Liver (tissue), 3 donors: Measurements from ENCODE around the gene SRCAP.
A peak's percentile ranks its signal among the peaks of the same experiment; 100 is the strongest.

Experiments
- CTCF ChIP-seq: fragments of 150-350 bp; IDR thresholded peaks from 2 replicates; pipeline ENCODE4 v1.5.1; 2017; ENCODE audit warnings: improper control_type of control experiment, low read depth, low read length; ENCODE audit not compliant: missing input control
- EGR1 ChIP-seq, 2 donors: IDR thresholded peaks; 2 replicates each; pipeline ENCODE4 v1.6.1; 2016 to 2018; ENCODE audit warnings: antibody characterized with exemption in 2 of 2, low read depth in 2 of 2
- FOXA1 ChIP-seq: IDR thresholded peaks from 2 replicates; pipeline ENCODE4 v1.6.1; 2016; ENCODE audit warnings: antibody characterized with exemption
- GABPA ChIP-seq, 2 donors: IDR thresholded peaks in 1 of 2; conservative IDR thresholded peaks in 1 of 2; 2 replicates each; pipeline ENCODE4 v1.6.1; 2016; ENCODE audit warnings: antibody characterized with exemption in 2 of 2, mild to moderate bottlenecking in 1 of 2, moderate library complexity in 1 of 2
- HNF4G ChIP-seq: IDR thresholded peaks from 2 replicates; pipeline ENCODE4 v1.6.1; 2016; ENCODE audit warnings: antibody characterized with exemption
- RAD21 ChIP-seq, 2 donors: IDR thresholded peaks; 2 replicates each; pipeline ENCODE4 v1.6.1; 2016; ENCODE audit warnings: antibody characterized with exemption in 2 of 2, mild to moderate bottlenecking in 2 of 2
- RXRA ChIP-seq, 2 donors: IDR thresholded peaks; 2 replicates each; pipeline ENCODE4 v1.6.1; 2017 to 2018; ENCODE audit warnings: antibody characterized with exemption in 2 of 2, mild to moderate bottlenecking in 1 of 2
- TAF1 ChIP-seq: conservative IDR thresholded peaks from 2 replicates; pipeline ENCODE4 v1.6.1; 2016; ENCODE audit warnings: antibody characterized with exemption, mild to moderate bottlenecking
- TF ChIP-seq, protein P1 (sequence below): IDR thresholded peaks from 2 replicates; pipeline ENCODE4 v1.6.1; 2016; ENCODE audit warnings: antibody characterized with exemption, mild to moderate bottlenecking
- TF ChIP-seq, protein P2 (sequence below): IDR thresholded peaks from 2 replicates; pipeline ENCODE4 v1.6.1; 2016; ENCODE audit warnings: antibody characterized with exemption
- TF ChIP-seq, protein P3 (sequence below): IDR thresholded peaks from 2 replicates; pipeline ENCODE4 v1.6.1; 2016; ENCODE audit warnings: antibody characterized with exemption
- donor health status: healthy.
- donor health status: healthy.

DNA sequence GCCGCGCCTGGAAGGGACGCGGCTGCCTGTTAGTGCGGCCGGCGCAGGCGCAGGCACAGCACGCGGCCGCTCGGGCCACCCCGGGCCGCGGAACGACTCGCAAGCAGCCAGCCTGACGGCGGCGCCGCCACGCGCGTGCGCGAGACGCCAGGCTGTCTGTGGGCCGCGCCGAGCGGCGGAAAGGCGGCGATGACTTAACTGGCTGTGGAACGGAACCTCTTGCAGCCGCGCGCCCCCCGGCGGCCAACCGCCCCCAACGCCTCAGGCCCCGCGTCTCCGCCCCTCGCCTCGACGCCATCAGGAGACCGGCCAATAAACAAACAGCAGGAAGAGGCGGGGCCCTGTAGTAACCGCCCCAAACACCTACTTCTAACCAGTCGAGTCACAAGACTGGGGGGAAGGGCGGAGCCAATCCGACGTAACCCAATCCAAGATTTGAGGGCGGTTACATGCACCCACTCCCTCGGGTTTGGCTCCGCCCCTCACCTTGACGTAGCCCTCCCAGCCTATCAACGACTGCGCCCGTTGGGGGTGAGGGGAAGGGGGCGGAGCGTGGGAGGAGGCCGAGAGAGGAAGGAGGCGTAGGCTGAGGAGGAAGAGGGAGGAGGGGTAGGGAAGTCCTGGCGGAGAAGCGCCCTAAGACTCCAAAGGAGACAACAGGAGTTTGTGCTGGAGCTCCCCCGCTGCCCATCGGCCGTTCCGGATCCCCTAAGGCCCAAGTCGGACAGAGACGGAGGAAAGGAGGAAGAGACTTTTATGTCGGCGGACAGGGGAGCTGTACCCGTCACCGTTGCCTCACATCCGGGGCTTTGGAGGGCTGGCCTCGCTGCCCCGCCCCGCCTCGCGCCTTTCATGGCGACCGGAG, 40.9 kb upstream of the SRCAP start, which contains the start of gene FBRS:
- TF ChIP-seq TAF1 (peak; percentile 14), GABPA (IDR thresholded peaks at IDR 0.05 in 1 of 2, conservative IDR thresholded peaks at IDR 0.05 in 1 of 2) (peak; percentile 35 to 81), CTCF (peak; percentile 75), EGR1 (IDR thresholded peaks at IDR 0.05; ENCODE audit: low read depth in 2 of 2) (peak; percentile 86 to 88), RXRA (IDR thresholded peaks at IDR 0.05) (peak; percentile 21 to 48), RAD21 (IDR thresholded peaks at IDR 0.05) (peak; percentile 57 to 66), HNF4G (no peak), FOXA1 (no peak)
- TF ChIP-seq, protein P1, sequence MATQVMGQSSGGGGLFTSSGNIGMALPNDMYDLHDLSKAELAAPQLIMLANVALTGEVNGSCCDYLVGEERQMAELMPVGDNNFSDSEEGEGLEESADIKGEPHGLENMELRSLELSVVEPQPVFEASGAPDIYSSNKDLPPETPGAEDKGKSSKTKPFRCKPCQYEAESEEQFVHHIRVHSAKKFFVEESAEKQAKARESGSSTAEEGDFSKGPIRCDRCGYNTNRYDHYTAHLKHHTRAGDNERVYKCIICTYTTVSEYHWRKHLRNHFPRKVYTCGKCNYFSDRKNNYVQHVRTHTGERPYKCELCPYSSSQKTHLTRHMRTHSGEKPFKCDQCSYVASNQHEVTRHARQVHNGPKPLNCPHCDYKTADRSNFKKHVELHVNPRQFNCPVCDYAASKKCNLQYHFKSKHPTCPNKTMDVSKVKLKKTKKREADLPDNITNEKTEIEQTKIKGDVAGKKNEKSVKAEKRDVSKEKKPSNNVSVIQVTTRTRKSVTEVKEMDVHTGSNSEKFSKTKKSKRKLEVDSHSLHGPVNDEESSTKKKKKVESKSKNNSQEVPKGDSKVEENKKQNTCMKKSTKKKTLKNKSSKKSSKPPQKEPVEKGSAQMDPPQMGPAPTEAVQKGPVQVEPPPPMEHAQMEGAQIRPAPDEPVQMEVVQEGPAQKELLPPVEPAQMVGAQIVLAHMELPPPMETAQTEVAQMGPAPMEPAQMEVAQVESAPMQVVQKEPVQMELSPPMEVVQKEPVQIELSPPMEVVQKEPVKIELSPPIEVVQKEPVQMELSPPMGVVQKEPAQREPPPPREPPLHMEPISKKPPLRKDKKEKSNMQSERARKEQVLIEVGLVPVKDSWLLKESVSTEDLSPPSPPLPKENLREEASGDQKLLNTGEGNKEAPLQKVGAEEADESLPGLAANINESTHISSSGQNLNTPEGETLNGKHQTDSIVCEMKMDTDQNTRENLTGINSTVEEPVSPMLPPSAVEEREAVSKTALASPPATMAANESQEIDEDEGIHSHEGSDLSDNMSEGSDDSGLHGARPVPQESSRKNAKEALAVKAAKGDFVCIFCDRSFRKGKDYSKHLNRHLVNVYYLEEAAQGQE = peak; percentile 46
- TF ChIP-seq, protein P2, sequence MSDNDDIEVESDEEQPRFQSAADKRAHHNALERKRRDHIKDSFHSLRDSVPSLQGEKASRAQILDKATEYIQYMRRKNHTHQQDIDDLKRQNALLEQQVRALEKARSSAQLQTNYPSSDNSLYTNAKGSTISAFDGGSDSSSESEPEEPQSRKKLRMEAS = peak; percentile 57
- TF ChIP-seq, protein P3, sequence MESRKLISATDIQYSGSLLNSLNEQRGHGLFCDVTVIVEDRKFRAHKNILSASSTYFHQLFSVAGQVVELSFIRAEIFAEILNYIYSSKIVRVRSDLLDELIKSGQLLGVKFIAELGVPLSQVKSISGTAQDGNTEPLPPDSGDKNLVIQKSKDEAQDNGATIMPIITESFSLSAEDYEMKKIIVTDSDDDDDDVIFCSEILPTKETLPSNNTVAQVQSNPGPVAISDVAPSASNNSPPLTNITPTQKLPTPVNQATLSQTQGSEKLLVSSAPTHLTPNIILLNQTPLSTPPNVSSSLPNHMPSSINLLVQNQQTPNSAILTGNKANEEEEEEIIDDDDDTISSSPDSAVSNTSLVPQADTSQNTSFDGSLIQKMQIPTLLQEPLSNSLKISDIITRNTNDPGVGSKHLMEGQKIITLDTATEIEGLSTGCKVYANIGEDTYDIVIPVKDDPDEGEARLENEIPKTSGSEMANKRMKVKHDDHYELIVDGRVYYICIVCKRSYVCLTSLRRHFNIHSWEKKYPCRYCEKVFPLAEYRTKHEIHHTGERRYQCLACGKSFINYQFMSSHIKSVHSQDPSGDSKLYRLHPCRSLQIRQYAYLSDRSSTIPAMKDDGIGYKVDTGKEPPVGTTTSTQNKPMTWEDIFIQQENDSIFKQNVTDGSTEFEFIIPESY = no peak
